Thoracic aorta (tissue), 2 donors: ENCODE data around the gene SDK1. TPM values are rescaled to one million over a fixed set of nuclear protein-coding genes. Genes with fewer than 3 reads are reported as not detected.

Experiments
- ATAC-seq: fragments of 150-250 bp; one replicate; pipeline ENCODE4 v1.8.0; 2017; ENCODE audit warnings: low read depth; ENCODE audit not compliant: insufficient number of reproducible peaks, low FRiP score
- DNase-seq: peaks from one replicate; pipeline ENCODE4 v3.0.0-alpha.2; 2020; ENCODE audit warnings: low spot score
- H3K27ac ChIP-seq, 2 donors: fragments of 200-600 bp; sonication (generic); 1 replicate in 1 of 2; 2 replicates in 1 of 2; pipeline ENCODE4 v1.5.1; 2016; ENCODE audit warnings: mild to moderate bottlenecking in 2 of 2, moderate library complexity in 2 of 2
- H3K27me3 ChIP-seq: fragments of 200-600 bp; sonication (generic); replicated peaks from 2 replicates; pipeline ENCODE4 v1.6.0; 2016; ENCODE audit warnings: mild to moderate bottlenecking; ENCODE audit not compliant: insufficient read depth
- H3K36me3 ChIP-seq: fragments of 200-600 bp; sonication (generic); one replicate; pipeline ENCODE4 v1.5.1; 2016
- H3K4me1 ChIP-seq, 2 donors: fragments of 200-600 bp; sonication (generic); 1 replicate in 1 of 2; 2 replicates in 1 of 2; pipeline versions ENCODE4 v1.5.1 to v1.6.0; 2016; ENCODE audit warnings: low read depth in 2 of 2, mild to moderate bottlenecking in 1 of 2; ENCODE audit not compliant: control insufficient read depth in 1 of 2
- H3K4me3 ChIP-seq: fragments of 200-600 bp; sonication (generic); 2 replicates; pipeline ENCODE4 v1.5.1; 2016; ENCODE audit warnings: mild to moderate bottlenecking
- H3K9me3 ChIP-seq: fragments of 200-600 bp; sonication (generic); 2 replicates; pipeline ENCODE4 v1.5.1; 2016
- CTCF ChIP-seq: fragments of 200-600 bp; sonication (generic); IDR thresholded peaks from one replicate; pipeline ENCODE4 v1.5.1; 2019; ENCODE audit warnings: antibody characterized with exemption
- total RNA-seq, 2 donors: library from RNA; depleted of rRNA; stranded (reverse); fragments of >200 nt; gene quantifications; one replicate each; pipeline versions ENCODE4 v1.1.0 to v1.2.3, GENCODE V29; 2016

The SDK1 gene
- total RNA-seq, 2 donors from 2014 or later: 27.5 to 29.2 TPM

GRCh38 chr7:4138866-4139265, 837.8 kb downstream of the SDK1 start:
- DNase-seq: no peak
- H3K9me3 ChIP-seq: no peaks in the 10 kb centered on the region
- no peak overlapping the region for H3K27ac ChIP-seq
- no peaks in the 10 kb centered on the region for H3K27me3 ChIP-seq
- H3K4me1 ChIP-seq: no peaks in the 10 kb centered on the region
- H3K36me3 ChIP-seq: no peaks in the 10 kb centered on the region
- no peak for ATAC-seq
- no peak overlapping the region for H3K4me3 ChIP-seq
- no peak for TF ChIP-seq CTCF

- TF ChIP-seq CTCF: no peak
- no peak overlapping the region for H3K27ac ChIP-seq
- no peak for DNase-seq
Observed at GRCh38 chr7:4139656-4140625, 838.9 kb downstream of the SDK1 start.

GRCh38 chr7:4140933-4141332, 839.9 kb downstream of the SDK1 start:
- H3K27me3 ChIP-seq: no peaks in the 10 kb centered on the region
- H3K36me3 ChIP-seq: no peaks in the 10 kb centered on the region
- H3K4me1 ChIP-seq: peaks cover 0 to 13% of the 10 kb centered on the region in 2 donors
- no peak overlapping the region for H3K4me3 ChIP-seq
- ATAC-seq (no peak), DNase-seq (no peak)
- no peak overlapping the region for H3K27ac ChIP-seq
- H3K9me3 ChIP-seq: no peaks in the 10 kb centered on the region
- TF ChIP-seq CTCF: no peak

More at GRCh38 chr7:4139656-4140625, 838.9 kb downstream of the SDK1 start:
- no peaks in the 10 kb centered on the region for H3K36me3 ChIP-seq
- H3K4me1 ChIP-seq: peaks cover 0 to 9% of the 10 kb centered on the region in 2 donors
- no peak overlapping the region for H3K4me3 ChIP-seq
- no peaks in the 10 kb centered on the region for H3K27me3 ChIP-seq
- H3K9me3 ChIP-seq: no peaks in the 10 kb centered on the region
- ATAC-seq: no peak

- no peaks in the 10 kb centered on the region for H3K9me3 ChIP-seq
- H3K4me1 ChIP-seq: peaks cover 0 to 13% of the 10 kb centered on the region in 2 donors
- no peaks in the 10 kb centered on the region for H3K27me3 ChIP-seq
- no peak for TF ChIP-seq CTCF
- ATAC-seq: no peak
- H3K36me3 ChIP-seq: no peaks in the 10 kb centered on the region
- H3K4me3 ChIP-seq: no peak overlapping the region
- no peak overlapping the region for H3K27ac ChIP-seq
- no peak for DNase-seq
Observed at GRCh38 chr7:4143006-4143405, 842.0 kb downstream of the SDK1 start.

GRCh38 chr7:4143511-4144171, 842.6 kb downstream of the SDK1 start:
- DNase-seq: no peak
- no peak for TF ChIP-seq CTCF
- no peaks in the 10 kb centered on the region for H3K9me3 ChIP-seq
- H3K27ac ChIP-seq: no peak overlapping the region
- no peaks in the 10 kb centered on the region for H3K36me3 ChIP-seq
- ATAC-seq: no peak
- H3K4me3 ChIP-seq: no peak overlapping the region
- no peaks in the 10 kb centered on the region for H3K27me3 ChIP-seq
- H3K4me1 ChIP-seq: peaks cover 0 to 13% of the 10 kb centered on the region in 2 donors
